ENCODE measurements around the gene LAMC3.

DNA sequence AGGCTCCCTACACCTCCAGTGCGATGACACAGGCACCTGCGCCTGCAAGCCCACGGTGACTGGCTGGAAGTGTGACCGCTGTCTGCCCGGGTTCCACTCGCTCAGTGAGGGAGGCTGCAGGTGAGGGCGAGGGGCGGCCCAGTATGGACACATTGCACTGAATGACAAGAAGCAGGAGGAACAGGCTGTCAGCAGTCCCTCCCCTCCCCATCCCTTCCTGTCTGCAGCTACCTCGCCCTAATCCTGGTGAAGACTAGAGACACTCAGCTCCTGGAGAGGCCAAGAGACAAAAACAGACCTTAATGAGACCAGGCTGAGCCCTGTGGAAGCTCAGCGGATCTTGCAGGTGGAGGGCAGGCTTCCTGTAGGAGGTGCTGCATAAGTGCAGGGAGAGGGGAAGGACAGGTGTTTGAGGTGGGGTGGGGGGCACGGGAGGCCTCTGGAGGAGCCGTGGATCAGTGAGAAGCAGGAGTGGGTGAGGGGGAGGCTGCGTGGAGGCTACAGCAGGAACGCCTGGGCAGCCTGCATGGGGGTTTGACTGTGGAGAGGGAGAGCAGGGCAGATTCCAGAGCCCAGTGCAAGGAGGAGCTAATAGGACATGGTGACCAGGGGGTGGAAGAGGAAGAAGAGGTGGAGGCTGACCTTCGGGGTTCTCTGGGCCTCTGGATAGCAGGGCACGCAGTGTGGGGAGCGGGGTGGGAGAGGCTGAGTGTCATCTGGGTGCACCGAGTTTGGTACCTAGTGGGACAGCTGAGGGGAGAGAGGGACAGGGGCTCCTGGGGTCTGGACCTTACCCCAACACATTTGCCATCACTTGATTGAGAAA lies 30.4 kb downstream of the LAMC3 start:
- no peak for TF ChIP-seq EZH2phosphoT487 (IDR thresholded peaks at IDR 0.05)
- TF ChIP-seq CTCF (IDR thresholded peaks at IDR 0.05) = no peak

Measured in neural progenitor cell (in vitro differentiated cells).